Panc1 (cell line): ENCODE data around the gene PCDHGA1. TPM values are rescaled to one million over a fixed set of nuclear protein-coding genes. Genes with fewer than 3 reads are reported as not detected.

Source experiments
- ATAC-seq: fragments of 200-7000 bp; cut with Tn5 transposase; 2 replicates; pipeline ENCODE4 v1.9.1; 2020; ENCODE audit warnings: mild to moderate bottlenecking, moderate library complexity
- BruUV-seq: library from RNA; stranded (reverse); fragments of 400-500 nt; replicated peaks from 2 replicates; lab custom pipeline; 2021; lab: Mats Ljungman, UMichigan
- CTCF ChIA-PET: fragments of 300-600 bp; sonication (Branson Sonifier 250); formaldehyde crosslinking; loops from one replicate; lab custom pipeline; 2022; ENCODE audit warnings: antibody characterized with exemption; lab: Charles Lee
- POLR2A ChIA-PET: fragments of 300-600 bp; sonication (Branson Sonifier 250); formaldehyde crosslinking; loops from one replicate; lab custom pipeline; 2022; ENCODE audit warnings: antibody characterized with exemption; lab: Charles Lee
- DNase-seq: peaks from one replicate; pipeline ENCODE4 v3.0.0-alpha.2; 2010; ENCODE audit warnings: low read depth, low spot score
- H3K27ac ChIP-seq: 2 replicates; pipeline ENCODE4 v1.5.1; 2011; ENCODE audit warnings: mild to moderate bottlenecking, low read length, inconsistent platforms
- H3K27me3 ChIP-seq: fragments of 200-500 bp; sonication (Bioruptor generic); 2 replicates; pipeline ENCODE4 v1.6.0; 2014; ENCODE audit warnings: low read length, inconsistent platforms; ENCODE audit not compliant: control insufficient read depth, insufficient read depth
- H3K36me3 ChIP-seq: fragments of 200-500 bp; sonication (Bioruptor generic); 2 replicates; pipeline ENCODE4 v1.5.1; 2014; ENCODE audit warnings: inconsistent platforms, mild to moderate bottlenecking, low read length, moderate library complexity; ENCODE audit not compliant: control insufficient read depth, insufficient read depth
- H3K4me1 ChIP-seq: 2 replicates; pipeline ENCODE4 v1.5.1; 2011; ENCODE audit warnings: inconsistent platforms, mild to moderate bottlenecking, low read length, moderate library complexity; ENCODE audit not compliant: control insufficient read depth, insufficient read depth
- H3K4me3 ChIP-seq, 2 experiments: 2 replicates each; pipeline ENCODE4 v1.5.1; 2011 to 2012; ENCODE audit warnings: low read depth in 2 of 2, low read length in 2 of 2, mild to moderate bottlenecking in 2 of 2, inconsistent platforms in 1 of 2, moderate library complexity in 1 of 2
- H3K9me3 ChIP-seq: fragments of 200-500 bp; sonication (Bioruptor generic); 2 replicates; pipeline ENCODE4 v1.5.1; 2014; ENCODE audit warnings: low read depth, mild to moderate bottlenecking, inconsistent platforms, low read length, moderate library complexity; ENCODE audit not compliant: control insufficient read depth, insufficient read depth
- POLR2AphosphoS5 ChIP-seq: IDR thresholded peaks from 2 replicates; pipeline ENCODE4 v1.6.1; 2012; ENCODE audit warnings: mild to moderate bottlenecking, low read depth, low read length, moderate library complexity
- SIN3A ChIP-seq: IDR thresholded peaks from 2 replicates; pipeline ENCODE4 v1.6.1; 2012; ENCODE audit warnings: low read depth, mild to moderate bottlenecking, low read length, moderate library complexity, borderline replicate concordance; ENCODE audit not compliant: insufficient read depth
- TCF7L2 ChIP-seq: IDR thresholded peaks from 2 replicates; pipeline ENCODE4 v1.6.1; 2011; ENCODE audit warnings: mild to moderate bottlenecking, low read depth, low read length, inconsistent platforms
- in situ Hi-C: cut with HindIII; loops from 2 replicates; pipeline ENCODE4 v1.10.0; 2016; ENCODE audit warnings: low sequenced_read_pairs, low pct_unique_long_range_greater_than_20kb
- intact Hi-C: fragments of 100-400 bp; cut with micrococcal nuclease; formaldehyde crosslinking; loops from one replicate; pipeline ENCODE4 v1.10.0; 2022; ENCODE audit not compliant: unreplicated experiment
- total RNA-seq: library from RNA; stranded (reverse); gene quantifications from one replicate; pipeline ENCODE4 v1.2.1, GENCODE V29; 2021; ENCODE audit not compliant: unreplicated experiment
- TF ChIP-seq, protein P1 (sequence below), 2 experiments: IDR thresholded peaks; 2 replicates each; pipeline ENCODE4 v1.6.1; 2011 to 2012; ENCODE audit warnings: low read depth in 2 of 2, control low read depth in 1 of 2, low read length in 1 of 2, mild to moderate bottlenecking in 1 of 2, moderate library complexity in 1 of 2; ENCODE audit not compliant: insufficient read depth in 1 of 2
- TF ChIP-seq, protein P2 (sequence below): fragments of 450-650 bp; IDR thresholded peaks from 2 replicates; pipeline ENCODE4 v1.5.1; 2017; ENCODE audit warnings: mild to moderate bottlenecking

PCDHGA1 gene
- total RNA-seq, 1 experiment from 2014 or later, result 0.92 TPM

DNA sequence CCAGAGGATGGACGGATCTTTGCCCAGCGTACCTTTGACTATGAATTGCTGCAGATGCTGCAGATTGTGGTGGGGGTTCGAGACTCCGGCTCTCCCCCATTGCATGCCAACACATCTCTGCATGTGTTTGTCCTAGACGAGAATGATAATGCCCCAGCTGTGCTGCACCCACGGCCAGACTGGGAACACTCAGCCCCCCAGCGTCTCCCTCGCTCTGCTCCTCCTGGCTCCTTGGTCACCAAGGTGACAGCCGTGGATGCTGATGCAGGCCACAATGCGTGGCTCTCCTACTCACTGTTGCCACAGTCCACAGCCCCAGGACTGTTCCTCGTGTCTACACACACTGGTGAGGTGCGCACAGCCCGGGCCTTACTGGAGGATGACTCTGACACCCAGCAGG, 160.5 kb downstream of the PCDHGA1 start:
- DNase-seq, result no peak
- ChIA-PET POLR2A (no interaction called here), CTCF (no interaction called here)
- Histone ChIP-seq H3K4me3 (no peak overlapping the region), H3K27me3 (no peaks in the 10 kb centered on the region), H3K9me3 (no peaks in the 10 kb centered on the region), H3K27ac (no peak overlapping the region), H3K4me1 (no peaks in the 10 kb centered on the region; the same call in 1 of the 2 replicates), H3K36me3 (no peaks in the 10 kb centered on the region)
- intact Hi-C loops (no loop called here), in situ Hi-C loops (no loop called here)
- no peak for ATAC-seq
- BruUV-seq, result no TSS peak
- TF ChIP-seq, protein P1, sequence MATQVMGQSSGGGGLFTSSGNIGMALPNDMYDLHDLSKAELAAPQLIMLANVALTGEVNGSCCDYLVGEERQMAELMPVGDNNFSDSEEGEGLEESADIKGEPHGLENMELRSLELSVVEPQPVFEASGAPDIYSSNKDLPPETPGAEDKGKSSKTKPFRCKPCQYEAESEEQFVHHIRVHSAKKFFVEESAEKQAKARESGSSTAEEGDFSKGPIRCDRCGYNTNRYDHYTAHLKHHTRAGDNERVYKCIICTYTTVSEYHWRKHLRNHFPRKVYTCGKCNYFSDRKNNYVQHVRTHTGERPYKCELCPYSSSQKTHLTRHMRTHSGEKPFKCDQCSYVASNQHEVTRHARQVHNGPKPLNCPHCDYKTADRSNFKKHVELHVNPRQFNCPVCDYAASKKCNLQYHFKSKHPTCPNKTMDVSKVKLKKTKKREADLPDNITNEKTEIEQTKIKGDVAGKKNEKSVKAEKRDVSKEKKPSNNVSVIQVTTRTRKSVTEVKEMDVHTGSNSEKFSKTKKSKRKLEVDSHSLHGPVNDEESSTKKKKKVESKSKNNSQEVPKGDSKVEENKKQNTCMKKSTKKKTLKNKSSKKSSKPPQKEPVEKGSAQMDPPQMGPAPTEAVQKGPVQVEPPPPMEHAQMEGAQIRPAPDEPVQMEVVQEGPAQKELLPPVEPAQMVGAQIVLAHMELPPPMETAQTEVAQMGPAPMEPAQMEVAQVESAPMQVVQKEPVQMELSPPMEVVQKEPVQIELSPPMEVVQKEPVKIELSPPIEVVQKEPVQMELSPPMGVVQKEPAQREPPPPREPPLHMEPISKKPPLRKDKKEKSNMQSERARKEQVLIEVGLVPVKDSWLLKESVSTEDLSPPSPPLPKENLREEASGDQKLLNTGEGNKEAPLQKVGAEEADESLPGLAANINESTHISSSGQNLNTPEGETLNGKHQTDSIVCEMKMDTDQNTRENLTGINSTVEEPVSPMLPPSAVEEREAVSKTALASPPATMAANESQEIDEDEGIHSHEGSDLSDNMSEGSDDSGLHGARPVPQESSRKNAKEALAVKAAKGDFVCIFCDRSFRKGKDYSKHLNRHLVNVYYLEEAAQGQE (IDR thresholded peaks at IDR 0.05; ENCODE audit: insufficient read depth in 1 of 2, low read depth in 2 of 2, low read length in 1 of 2), result no peak
- TF ChIP-seq TCF7L2, result no peak
- no peak for TF ChIP-seq POLR2AphosphoS5
- TF ChIP-seq, protein P2, sequence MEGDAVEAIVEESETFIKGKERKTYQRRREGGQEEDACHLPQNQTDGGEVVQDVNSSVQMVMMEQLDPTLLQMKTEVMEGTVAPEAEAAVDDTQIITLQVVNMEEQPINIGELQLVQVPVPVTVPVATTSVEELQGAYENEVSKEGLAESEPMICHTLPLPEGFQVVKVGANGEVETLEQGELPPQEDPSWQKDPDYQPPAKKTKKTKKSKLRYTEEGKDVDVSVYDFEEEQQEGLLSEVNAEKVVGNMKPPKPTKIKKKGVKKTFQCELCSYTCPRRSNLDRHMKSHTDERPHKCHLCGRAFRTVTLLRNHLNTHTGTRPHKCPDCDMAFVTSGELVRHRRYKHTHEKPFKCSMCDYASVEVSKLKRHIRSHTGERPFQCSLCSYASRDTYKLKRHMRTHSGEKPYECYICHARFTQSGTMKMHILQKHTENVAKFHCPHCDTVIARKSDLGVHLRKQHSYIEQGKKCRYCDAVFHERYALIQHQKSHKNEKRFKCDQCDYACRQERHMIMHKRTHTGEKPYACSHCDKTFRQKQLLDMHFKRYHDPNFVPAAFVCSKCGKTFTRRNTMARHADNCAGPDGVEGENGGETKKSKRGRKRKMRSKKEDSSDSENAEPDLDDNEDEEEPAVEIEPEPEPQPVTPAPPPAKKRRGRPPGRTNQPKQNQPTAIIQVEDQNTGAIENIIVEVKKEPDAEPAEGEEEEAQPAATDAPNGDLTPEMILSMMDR, result no peak
- no peak for TF ChIP-seq SIN3A

DNA sequence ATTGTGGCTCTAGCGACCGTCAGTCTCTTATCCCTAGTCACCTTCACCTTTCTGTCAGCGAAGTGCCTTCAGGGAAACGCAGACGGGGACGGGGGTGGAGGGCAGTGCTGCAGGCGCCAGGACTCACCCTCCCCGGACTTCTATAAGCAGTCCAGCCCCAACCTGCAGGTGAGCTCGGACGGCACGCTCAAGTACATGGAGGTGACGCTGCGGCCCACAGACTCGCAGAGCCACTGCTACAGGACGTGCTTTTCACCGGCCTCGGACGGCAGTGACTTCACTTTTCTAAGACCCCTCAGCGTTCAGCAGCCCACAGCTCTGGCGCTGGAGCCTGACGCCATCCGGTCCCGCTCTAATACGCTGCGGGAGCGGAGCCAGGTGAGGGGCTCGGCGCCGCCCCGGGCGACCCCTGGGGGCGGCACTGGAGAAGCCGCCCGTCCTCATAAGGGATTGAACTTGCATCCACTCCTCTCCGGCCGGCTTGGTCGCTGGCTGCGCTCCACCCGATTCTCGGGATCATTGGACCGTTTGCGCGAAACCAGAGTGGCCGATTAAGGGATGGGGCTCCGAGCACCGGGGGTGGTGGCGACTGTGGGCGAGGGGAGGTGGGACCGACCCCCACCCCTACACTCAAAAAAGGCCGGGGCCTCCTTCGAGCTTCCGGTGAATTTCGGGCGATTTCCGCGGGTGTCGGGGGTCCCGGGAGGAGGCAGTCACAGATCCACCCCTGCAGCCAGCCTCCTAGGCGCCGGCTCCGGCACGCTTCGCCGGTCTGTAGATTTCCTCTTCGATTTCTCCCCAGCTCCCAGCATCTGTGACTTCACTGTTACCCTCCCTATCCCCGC, 161.2 kb downstream of the PCDHGA1 start:
- Histone ChIP-seq H3K27me3 (no peaks in the 10 kb centered on the region), H3K36me3 (no peaks in the 10 kb centered on the region), H3K27ac (no peak overlapping the region), H3K9me3 (no peaks in the 10 kb centered on the region), H3K4me3 (no peak overlapping the region), H3K4me1 (no peaks in the 10 kb centered on the region; the same call in 1 of the 2 replicates)
- CTCF ChIA-PET, result no interaction called here
- no peak for TF ChIP-seq SIN3A
- TF ChIP-seq, protein P2, result no peak
- no peak for TF ChIP-seq POLR2AphosphoS5
- TF ChIP-seq, protein P1 (IDR thresholded peaks at IDR 0.05; ENCODE audit: insufficient read depth in 1 of 2, low read depth in 2 of 2, low read length in 1 of 2), result no peak
- TF ChIP-seq TCF7L2, result no peak
- intact Hi-C loops, result no loop called here
- DNase-seq (no peak), ATAC-seq (no peak)
- BruUV-seq, result no TSS peak
- POLR2A ChIA-PET, result no interaction called here
- in situ Hi-C loops, result no loop called here
